Kidney (tissue), 14 donors: ENCODE measurements around the gene TACC2. TPM values are rescaled to one million over a fixed set of nuclear protein-coding genes. Genes with fewer than 3 reads are reported as not detected.

Source experiments
- DNase-seq, 5 donors: peaks; one replicate each; pipeline ENCODE4 v3.0.0-alpha.2; 2013 to 2020
- FAIRE-seq: peaks from 2 replicates; lab custom pipeline; 2012; peaks lifted over from hg19 to GRCh38; lab: Jason Lieb, UNC
- H3K27ac ChIP-seq, 2 donors: one replicate each; pipeline ENCODE4 v1.7.0; 2013; ENCODE audit warnings: low read depth in 2 of 2, low read length in 2 of 2, inconsistent platforms in 1 of 2
- H3K27me3 ChIP-seq: one replicate; pipeline ENCODE4 v1.7.1; 2013; ENCODE audit warnings: low read length, inconsistent platforms; ENCODE audit not compliant: control insufficient read depth, insufficient read depth
- H3K36me3 ChIP-seq, 3 donors: one replicate each; pipeline versions ENCODE4 v1.7.0 to v1.7.1; 2013; ENCODE audit warnings: low read length in 3 of 3, control low read depth in 1 of 3, inconsistent platforms in 1 of 3; ENCODE audit not compliant: insufficient read depth in 3 of 3, control insufficient read depth in 2 of 3
- H3K4me1 ChIP-seq, 3 donors: one replicate each; pipeline versions ENCODE4 v1.7.0 to v1.7.1; 2013; ENCODE audit warnings: low read length in 3 of 3, inconsistent platforms in 1 of 3, low read depth in 1 of 3; ENCODE audit not compliant: control insufficient read depth in 2 of 3, insufficient read depth in 2 of 3
- H3K4me3 ChIP-seq, 3 donors: one replicate each; pipeline versions ENCODE4 v1.7.0 to v1.8.1; 2013; ENCODE audit warnings: low read length in 3 of 3, control low read depth in 1 of 3, inconsistent platforms in 1 of 3
- H3K9ac ChIP-seq, 3 donors: one replicate each; pipeline versions ENCODE4 v1.7.0 to v1.7.1; 2013; ENCODE audit warnings: low read length in 3 of 3, control low read depth in 1 of 3, inconsistent platforms in 1 of 3
- H3K9me3 ChIP-seq, 3 donors: one replicate each; pipeline versions ENCODE4 v1.7.0 to v1.7.1; 2013; ENCODE audit warnings: low read length in 3 of 3, control low read depth in 1 of 3, inconsistent platforms in 1 of 3; ENCODE audit not compliant: control insufficient read depth in 2 of 3, insufficient read depth in 1 of 3
- intact Hi-C: fragments of 100-400 bp; cut with DNase I; formaldehyde crosslinking; loops from one replicate; pipeline ENCODE4 v1.11.1; 2022
- polyA plus RNA-seq: library from polyadenylated mRNA; stranded (reverse); fragments of 350-450 nt; fragmentation: Illumina TruSeq; extraction: RNeasy Lipid Tissue Mini Kit (QIAGEN cat#74804); gene quantifications from one replicate; pipeline ENCODE4 v1.2.3, GENCODE V29; 2014; ENCODE audit warnings: low read depth, low replicate concordance; ENCODE audit not compliant: insufficient read depth
- total RNA-seq: library from RNA; stranded (reverse); fragmentation: NEBNext Ultra II Directional; extraction: Animal tissue kit (Norgen Biotek cat#: 25700); gene quantifications from one replicate; pipeline ENCODE4 v1.2.1, GENCODE V29; 2021
- TF ChIP-seq, protein P1 (sequence below): IDR thresholded peaks from 3 replicates; pipeline ENCODE4 v1.5.1; 2012; ENCODE audit warnings: mild to moderate bottlenecking, moderate library complexity, borderline replicate concordance; ENCODE audit not compliant: insufficient read depth; ENCODE audit errors: extremely low read depth
- donor health status: control.
- donor health status: control.
- donor health status: control.
- donor health status: control.
- donor health status: control.
- donor health status: DM: yes; HTN: yes; CAD: no.
- donor health status: Normal renal cell carcinoma (clear cell type).

Gene TACC2
- total and polyA plus RNA-seq, 2 donors from 2014 or later: 36.4 to 81.0 TPM

DNA sequence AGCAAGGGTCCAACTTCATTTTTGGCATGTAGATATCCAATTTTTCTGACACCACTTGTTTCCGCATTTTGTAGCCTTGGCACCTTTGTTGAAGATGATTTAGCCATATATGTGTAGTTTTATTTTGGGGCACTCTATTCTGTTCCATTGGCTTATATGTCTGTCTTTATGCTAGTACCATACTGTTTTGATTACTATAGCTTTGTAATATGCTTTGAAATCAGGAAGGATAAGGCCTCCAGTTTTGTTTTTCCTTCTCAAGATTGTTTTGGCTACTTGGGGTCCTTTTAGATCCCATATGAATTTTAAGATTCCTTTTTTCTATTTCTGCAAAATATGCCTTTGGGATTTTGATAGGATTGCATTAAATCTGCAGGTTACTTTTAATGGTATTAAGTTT lies 272.6 kb downstream of the TACC2 start:
- TF ChIP-seq, protein P1, sequence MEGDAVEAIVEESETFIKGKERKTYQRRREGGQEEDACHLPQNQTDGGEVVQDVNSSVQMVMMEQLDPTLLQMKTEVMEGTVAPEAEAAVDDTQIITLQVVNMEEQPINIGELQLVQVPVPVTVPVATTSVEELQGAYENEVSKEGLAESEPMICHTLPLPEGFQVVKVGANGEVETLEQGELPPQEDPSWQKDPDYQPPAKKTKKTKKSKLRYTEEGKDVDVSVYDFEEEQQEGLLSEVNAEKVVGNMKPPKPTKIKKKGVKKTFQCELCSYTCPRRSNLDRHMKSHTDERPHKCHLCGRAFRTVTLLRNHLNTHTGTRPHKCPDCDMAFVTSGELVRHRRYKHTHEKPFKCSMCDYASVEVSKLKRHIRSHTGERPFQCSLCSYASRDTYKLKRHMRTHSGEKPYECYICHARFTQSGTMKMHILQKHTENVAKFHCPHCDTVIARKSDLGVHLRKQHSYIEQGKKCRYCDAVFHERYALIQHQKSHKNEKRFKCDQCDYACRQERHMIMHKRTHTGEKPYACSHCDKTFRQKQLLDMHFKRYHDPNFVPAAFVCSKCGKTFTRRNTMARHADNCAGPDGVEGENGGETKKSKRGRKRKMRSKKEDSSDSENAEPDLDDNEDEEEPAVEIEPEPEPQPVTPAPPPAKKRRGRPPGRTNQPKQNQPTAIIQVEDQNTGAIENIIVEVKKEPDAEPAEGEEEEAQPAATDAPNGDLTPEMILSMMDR: no peak
- H3K36me3 ChIP-seq: no peaks in the 10 kb centered on the region
- H3K9me3 ChIP-seq: no peaks in the 10 kb centered on the region
- DNase-seq: no peak
- H3K4me1 ChIP-seq: peaks cover 0 to 2% (median 0%) of the 10 kb centered on the region in 3 donors
- no peaks in the 10 kb centered on the region for H3K27me3 ChIP-seq
- no peak for FAIRE-seq
- no peak overlapping the region for H3K27ac ChIP-seq
- H3K4me3 ChIP-seq: no peak overlapping the region
- no peak overlapping the region for H3K9ac ChIP-seq
- intact Hi-C loops: no loop called here

DNA sequence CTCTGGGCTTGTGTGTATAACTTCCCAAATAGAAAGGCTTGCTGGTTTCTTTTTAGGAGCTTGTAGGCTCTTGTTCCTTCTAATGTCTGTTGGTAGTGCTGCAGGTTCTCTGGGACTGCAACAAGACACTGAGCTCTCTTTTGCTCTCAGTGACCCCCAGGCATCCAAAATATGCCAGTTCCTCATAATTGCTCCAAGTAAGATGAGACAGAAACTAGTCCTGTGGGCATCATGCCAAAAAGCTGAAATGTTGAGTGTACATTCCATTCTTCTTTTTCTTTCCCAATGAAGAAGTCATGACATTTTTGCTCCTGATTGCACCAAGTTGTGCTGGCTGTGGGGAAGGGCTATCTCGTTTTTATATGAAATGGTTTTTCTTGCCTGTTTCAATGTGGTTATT lies 275.0 kb downstream of the TACC2 start:
- H3K36me3 ChIP-seq: no peaks in the 10 kb centered on the region
- TF ChIP-seq, protein P1: no peak
- H3K4me1 ChIP-seq: no peaks in the 10 kb centered on the region
- H3K4me3 ChIP-seq: no peak overlapping the region
- DNase-seq (peak in 2 of 5 donors; percentile 17 to 31), FAIRE-seq (no peak)
- intact Hi-C loops: no loop called here
- H3K27me3 ChIP-seq: no peaks in the 10 kb centered on the region
- no peak overlapping the region for H3K9ac ChIP-seq
- H3K27ac ChIP-seq: no peak overlapping the region
- no peaks in the 10 kb centered on the region for H3K9me3 ChIP-seq

DNA sequence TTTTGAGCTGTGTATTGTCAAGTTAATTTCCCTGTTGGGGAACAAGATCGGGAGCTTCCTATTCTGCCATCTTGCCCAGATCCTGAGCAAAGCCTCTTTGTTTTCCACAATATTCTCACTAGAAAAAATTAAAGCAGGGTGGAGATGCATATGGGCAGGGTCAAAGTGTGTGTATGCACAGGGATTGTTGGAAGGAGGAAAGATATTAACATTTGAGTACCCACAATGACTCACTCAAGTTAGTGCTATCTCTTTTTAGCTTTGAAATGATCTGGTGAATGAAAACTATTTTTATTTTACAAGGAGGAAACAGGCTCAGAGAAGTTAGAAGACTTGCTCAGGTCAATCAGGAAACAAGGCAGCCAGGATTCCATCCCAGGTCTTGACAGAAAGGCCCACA lies 275.5 kb downstream of the TACC2 start:
- FAIRE-seq: no peak

More for the DNA sequence above, 275.5 kb downstream of the TACC2 start:
- Histone ChIP-seq H3K9me3 (no peaks in the 10 kb centered on the region), H3K9ac (no peak overlapping the region), H3K4me1 (no peaks in the 10 kb centered on the region), H3K4me3 (no peak overlapping the region), H3K27me3 (no peaks in the 10 kb centered on the region), H3K36me3 (no peaks in the 10 kb centered on the region), H3K27ac (no peak overlapping the region)
- intact Hi-C loops: no loop called here
- DNase-seq: peak in 1 of 5 donors; percentile 6
- TF ChIP-seq, protein P1: no peak
